Spinal cord (tissue), 10 donors: Measurements from ENCODE around the gene MAJIN. TPM values are rescaled to one million over a fixed set of nuclear protein-coding genes. Genes with fewer than 3 reads are reported as not detected.

Experiments used
- DNase-seq, 6 donors: peaks; one replicate each; pipeline versions ENCODE4 v3.0.0 to v3.0.0-alpha.2; 2013 to 2015; ENCODE audit warnings: low spot score in 6 of 6, low read depth in 4 of 6
- H3K27ac ChIP-seq: one replicate; pipeline ENCODE4 v1.5.1; 2013; ENCODE audit warnings: low read depth, low read length, control low read depth
- H3K27me3 ChIP-seq: one replicate; pipeline ENCODE4 v1.6.1; 2013; ENCODE audit warnings: low read length; ENCODE audit not compliant: control insufficient read depth, insufficient read depth
- H3K36me3 ChIP-seq: one replicate; pipeline ENCODE4 v1.6.1; 2013; ENCODE audit warnings: low read length; ENCODE audit not compliant: control insufficient read depth, insufficient read depth
- H3K4me1 ChIP-seq: one replicate; pipeline ENCODE4 v1.6.1; 2013; ENCODE audit warnings: low read length; ENCODE audit not compliant: control insufficient read depth, insufficient read depth
- H3K4me3 ChIP-seq: one replicate; pipeline ENCODE4 v1.5.1; 2013; ENCODE audit warnings: low read depth, low read length, control low read depth
- H3K9me3 ChIP-seq: one replicate; pipeline ENCODE4 v1.6.1; 2013; ENCODE audit warnings: low read length; ENCODE audit not compliant: control insufficient read depth, insufficient read depth
- WGBS: methylation state at CpG from one replicate; pipeline ENCODE4 v1.1.5; 2013; ENCODE audit warnings: missing lambda C conversion rate; ENCODE audit not compliant: insufficient coverage; 5-methylcytosine and 5-hydroxymethylcytosine counted together
- polyA plus RNA-seq, 2 donors: library from polyadenylated mRNA; unstranded; fragments of 120-200 nt; gene quantifications; one replicate each; pipeline ENCODE4 v1.2.1, GENCODE V29; 2013; ENCODE audit not compliant: insufficient read length in 2 of 2
- total RNA-seq, 2 donors: library from RNA; depleted of rRNA in 1 of 2; stranded (reverse); fragments of 120-200 nt in 1 of 2; fragments of >200 nt in 1 of 2; gene quantifications; one replicate each; pipeline versions ENCODE4 v1.2.3 to v1.2.4, GENCODE V29; 2013 to 2014
- donor health status: healthy.

The MAJIN gene
- total and polyA plus RNA-seq, 4 donors = 0.42 to 0.50 TPM; not detected in 2

GRCh38 chr11:64935359-64936081 lies 36.4 kb downstream of the MAJIN start, which contains the start of gene GPHA2:
Gene GPHA2, minus strand, starts transcription at chr11:64935893. Its CDS starts 433 bp downstream, at chr11:64935460.
- Histone ChIP-seq H3K27ac (peak within 1 kb of the TSS; percentile 22), H3K9me3 (no peaks in the 10 kb centered on the region), H3K36me3 (peaks cover 54% of the 10 kb centered on the region), H3K27me3 (no peaks in the 10 kb centered on the region), H3K4me1 (peaks cover 10% of the 10 kb centered on the region), H3K4me3 (no peak within 1 kb of the TSS)
- peak in 2 of 6 donors; percentile 6 to 50 for DNase-seq
- WGBS = 39% methylated on average over 14 of the region's 14 CpGs

DNA sequence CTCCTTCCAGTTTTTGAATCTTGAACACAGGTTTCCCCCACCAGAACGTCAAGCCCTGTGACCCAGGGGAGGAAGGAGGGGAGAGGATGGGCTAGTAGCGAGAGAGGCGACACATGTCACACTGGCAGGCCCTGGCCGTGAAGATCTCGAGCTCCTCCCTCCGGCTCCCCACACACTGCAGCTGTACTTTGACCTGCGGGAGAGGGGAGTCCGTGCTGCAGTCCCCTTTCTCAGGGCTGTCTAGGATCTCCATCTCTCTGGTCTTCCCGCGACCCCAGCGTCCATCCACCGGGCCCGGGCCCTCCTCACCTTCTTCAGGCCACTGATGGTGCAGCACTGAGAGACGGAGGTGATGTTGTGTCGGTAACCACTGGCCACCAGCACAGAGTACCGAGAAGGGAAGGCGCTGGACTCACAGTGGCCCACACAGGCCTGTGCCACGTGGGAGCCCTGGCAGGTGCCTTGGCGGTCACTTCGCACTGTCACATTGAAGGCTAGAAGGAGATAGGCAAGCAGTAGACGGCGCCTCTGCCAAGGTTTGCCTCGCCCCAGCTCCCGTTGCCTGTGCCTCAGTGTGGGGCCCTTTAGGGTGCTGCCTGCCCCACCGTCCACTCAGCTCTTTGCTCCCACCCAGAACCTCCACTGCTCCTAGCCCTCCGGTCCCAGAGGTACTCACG lies 37.1 kb downstream of the MAJIN start:
- WGBS = 83% methylated on average over 20 of the region's 27 CpGs
- no peak overlapping the region for H3K4me3 ChIP-seq
- peaks cover 10% of the 10 kb centered on the region for H3K4me1 ChIP-seq
- no peaks in the 10 kb centered on the region for H3K9me3 ChIP-seq
- no peak overlapping the region for H3K27ac ChIP-seq
- H3K36me3 ChIP-seq = peaks cover 61% of the 10 kb centered on the region
- DNase-seq = no peak
- H3K27me3 ChIP-seq = no peaks in the 10 kb centered on the region

GRCh38 chr11:64933935-64934681 lies 37.8 kb downstream of the MAJIN start:
- H3K4me1 ChIP-seq = peaks cover 10% of the 10 kb centered on the region

DNA sequence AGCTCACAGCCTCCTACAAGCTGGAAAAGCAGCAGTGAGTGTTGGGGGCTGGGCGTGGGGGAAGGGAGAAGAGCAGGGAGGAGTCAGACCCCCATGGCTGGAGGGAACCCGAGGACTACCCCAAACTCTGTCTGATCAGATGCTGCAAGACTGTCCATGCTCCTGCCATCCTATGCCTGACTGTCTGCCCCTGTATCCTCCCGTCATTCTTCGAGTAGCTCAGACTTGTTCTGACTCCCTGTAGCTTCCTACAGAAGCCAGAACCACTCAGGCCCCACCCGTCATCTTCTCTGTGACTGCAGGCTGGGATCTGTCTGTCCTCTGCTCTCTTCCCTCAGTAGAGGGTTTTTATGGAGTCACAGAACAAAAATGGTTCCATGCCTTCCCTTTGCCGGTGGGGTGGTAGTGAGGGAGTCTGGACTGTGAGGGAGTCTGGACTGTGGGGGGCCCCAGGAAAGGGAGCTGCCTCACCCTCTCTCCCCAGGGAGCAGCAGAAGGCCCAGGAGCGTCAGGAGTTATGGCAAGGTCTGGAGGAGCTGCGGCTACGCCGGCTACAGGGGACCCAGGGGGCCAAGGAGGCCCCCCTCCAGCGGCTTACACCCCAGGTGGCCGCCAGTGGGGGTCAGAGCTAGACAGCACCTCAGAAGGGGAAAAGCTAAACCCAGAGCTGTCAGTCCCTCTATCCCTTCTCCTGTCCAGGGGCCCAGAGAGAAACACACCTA lies 38.5 kb downstream of the MAJIN start:
- Histone ChIP-seq H3K9me3 (no peaks in the 10 kb centered on the region), H3K36me3 (peaks cover 75% of the 10 kb centered on the region), H3K27ac (no peak overlapping the region), H3K27me3 (no peaks in the 10 kb centered on the region), H3K4me1 (peaks cover 10% of the 10 kb centered on the region), H3K4me3 (no peak overlapping the region)
- no peak for DNase-seq
- WGBS = 86% methylated on average over 11 of the region's 12 CpGs

More at GRCh38 chr11:64933935-64934681, 37.8 kb downstream of the MAJIN start:
- no peak overlapping the region for H3K27ac ChIP-seq
- peaks cover 68% of the 10 kb centered on the region for H3K36me3 ChIP-seq
- H3K27me3 ChIP-seq = no peaks in the 10 kb centered on the region
- H3K9me3 ChIP-seq = no peaks in the 10 kb centered on the region
- WGBS = 78% methylated on average over 7 of the region's 10 CpGs
- DNase-seq = no peak
- no peak overlapping the region for H3K4me3 ChIP-seq

- WGBS = 80% methylated on average over 2 of the region's 5 CpGs
- Histone ChIP-seq H3K4me1 (peaks cover 10% of the 10 kb centered on the region), H3K9me3 (no peaks in the 10 kb centered on the region), H3K4me3 (no peak overlapping the region), H3K27me3 (no peaks in the 10 kb centered on the region), H3K36me3 (peaks cover 85% of the 10 kb centered on the region), H3K27ac (no peak overlapping the region)
- DNase-seq = no peak
These were observed 39.6 kb downstream of the MAJIN start for GRCh38 chr11:64932324-64932723.

- no peak overlapping the region for H3K4me3 ChIP-seq
- no peaks in the 10 kb centered on the region for H3K9me3 ChIP-seq
- no peaks in the 10 kb centered on the region for H3K27me3 ChIP-seq
- 100% methylated on average over 4 of the region's 7 CpGs for WGBS
- no peak overlapping the region for H3K27ac ChIP-seq
- no peak for DNase-seq
- H3K4me1 ChIP-seq = peaks cover 19% of the 10 kb centered on the region
- H3K36me3 ChIP-seq = peaks cover 95% of the 10 kb centered on the region
These were observed 40.6 kb downstream of the MAJIN start for GRCh38 chr11:64931290-64931689.

DNA sequence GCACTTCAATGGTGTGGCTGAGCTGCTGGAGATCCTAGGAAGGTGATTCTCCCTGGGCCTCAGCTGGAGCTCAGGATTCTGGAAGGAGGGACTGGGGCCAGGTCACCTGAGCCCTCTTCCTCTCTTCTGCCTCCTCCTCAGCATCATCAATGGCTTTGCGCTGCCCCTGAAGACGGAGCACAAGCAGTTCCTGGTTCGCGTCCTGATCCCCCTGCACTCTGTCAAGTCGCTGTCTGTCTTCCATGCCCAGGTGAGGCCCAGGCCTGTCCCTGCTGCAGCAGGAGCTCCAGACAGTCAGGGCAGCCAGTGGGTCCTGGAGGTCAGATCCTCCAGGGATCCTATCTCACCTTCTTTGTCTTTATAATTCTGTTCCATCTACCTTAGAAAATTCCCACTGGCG lies 41.6 kb downstream of the MAJIN start:
- Histone ChIP-seq H3K27ac (no peak overlapping the region), H3K36me3 (peaks cover 97% of the 10 kb centered on the region), H3K4me1 (peaks cover 23% of the 10 kb centered on the region), H3K4me3 (no peak overlapping the region), H3K27me3 (no peaks in the 10 kb centered on the region), H3K9me3 (no peaks in the 10 kb centered on the region)
- 93% methylated on average over 5 of the region's 6 CpGs for WGBS
- DNase-seq = no peak

- Histone ChIP-seq H3K27me3 (no peaks in the 10 kb centered on the region), H3K36me3 (peaks cover 90% of the 10 kb centered on the region), H3K4me3 (no peak overlapping the region), H3K9me3 (no peaks in the 10 kb centered on the region), H3K27ac (no peak overlapping the region), H3K4me1 (peaks cover 23% of the 10 kb centered on the region)
- 93% methylated on average over 4 of the region's 7 CpGs for WGBS
- no peak for DNase-seq
These were observed 42.3 kb downstream of the MAJIN start for GRCh38 chr11:64929625-64930024.

DNA sequence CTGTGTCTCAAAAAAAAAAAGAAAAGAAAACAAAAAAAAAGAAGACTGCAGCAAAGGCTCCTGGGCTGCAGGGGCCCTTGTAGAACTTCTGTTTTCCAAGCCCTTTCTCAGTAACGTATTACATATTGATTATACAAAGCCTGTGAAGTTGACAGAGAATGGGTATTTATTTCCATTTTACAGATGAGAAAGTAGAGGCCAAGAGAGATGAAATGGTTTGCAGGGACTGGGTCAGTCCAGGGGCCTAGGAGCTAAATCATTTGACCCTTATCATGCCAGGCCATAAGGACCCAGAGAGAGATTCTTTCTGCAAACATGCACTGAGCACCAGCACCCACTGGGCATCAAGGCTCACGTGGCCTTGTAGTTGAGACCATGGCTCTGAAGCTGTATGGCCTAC lies 43.0 kb downstream of the MAJIN start:
- 88% methylated on average over 1 of the region's 2 CpGs for WGBS
- Histone ChIP-seq H3K9me3 (no peaks in the 10 kb centered on the region), H3K4me3 (no peak overlapping the region), H3K27me3 (no peaks in the 10 kb centered on the region), H3K27ac (no peak overlapping the region), H3K36me3 (peaks cover 84% of the 10 kb centered on the region), H3K4me1 (peaks cover 28% of the 10 kb centered on the region)
- no peak for DNase-seq
